Spleen (tissue), 11 donors: ENCODE measurements around the gene ATXN7L1. TPM values are rescaled to one million over a fixed set of nuclear protein-coding genes. Genes with fewer than 3 reads are reported as not detected.
A peak's percentile ranks its signal among the peaks of the same experiment; 100 is the strongest.

Experiments used
- DNase-seq: peaks from one replicate; pipeline ENCODE4 v3.0.0-alpha.2; 2020
- H3K27ac ChIP-seq, 8 donors: fragments of 200-600 bp; sonication (generic) in 7 of 8; 1 replicate in 4 of 8; 2 replicates in 4 of 8; pipeline versions ENCODE4 v1.5.0 to v1.8.0; 2016 to 2021; ENCODE audit warnings: inconsistent platforms in 4 of 8, mild to moderate bottlenecking in 4 of 8, moderate library complexity in 1 of 8
- H3K27me3 ChIP-seq, 7 donors: fragments of 200-600 bp; sonication (generic) in 6 of 7; replicated peaks in 1 of 7; 1 replicate in 4 of 7; 2 replicates in 3 of 7; pipeline versions ENCODE4 v1.5.0 to v1.8.0; 2016 to 2021; ENCODE audit warnings: inconsistent platforms in 3 of 7, mild to moderate bottlenecking in 1 of 7
- H3K36me3 ChIP-seq, 6 donors: fragments of 200-600 bp; sonication (generic) in 5 of 6; 1 replicate in 4 of 6; 2 replicates in 2 of 6; pipeline versions ENCODE4 v1.5.0 to v1.8.0; 2016 to 2021; ENCODE audit warnings: inconsistent platforms in 2 of 6
- H3K4me1 ChIP-seq, 6 donors: fragments of 200-600 bp; sonication (generic) in 5 of 6; 1 replicate in 3 of 6; 2 replicates in 3 of 6; pipeline versions ENCODE4 v1.5.0 to v1.8.0; 2016 to 2021; ENCODE audit warnings: inconsistent platforms in 3 of 6
- H3K4me3 ChIP-seq, 8 donors: fragments of 200-600 bp; sonication (generic) in 7 of 8; 1 replicate in 4 of 8; 2 replicates in 4 of 8; pipeline versions ENCODE4 v1.5.0 to v1.8.0; 2016 to 2021; ENCODE audit warnings: inconsistent platforms in 4 of 8, mild to moderate bottlenecking in 4 of 8, moderate library complexity in 2 of 8
- H3K9me3 ChIP-seq, 8 donors: fragments of 200-600 bp; sonication (generic) in 7 of 8; 1 replicate in 4 of 8; 2 replicates in 4 of 8; pipeline versions ENCODE4 v1.5.0 to v1.8.0; 2016 to 2021; ENCODE audit warnings: inconsistent platforms in 4 of 8
- CTCF ChIP-seq, 11 experiments: fragments of 200-600 bp in 7 of 11; fragments of 450-650 bp in 4 of 11; sonication (generic) in 4 of 11; IDR thresholded peaks in 8 of 11; conservative IDR thresholded peaks in 3 of 11; 1 replicate in 7 of 11; 2 replicates in 4 of 11; pipeline versions ENCODE4 v1.4.0 to v1.8.0; 2016 to 2021; ENCODE audit warnings: antibody characterized with exemption in 11 of 11, inconsistent platforms in 4 of 11, mild to moderate bottlenecking in 1 of 11
- POLR2A ChIP-seq, 3 donors: fragments of 450-650 bp; IDR thresholded peaks; one replicate each; pipeline ENCODE4 v1.5.1; 2017; ENCODE audit warnings: antibody characterized with exemption in 3 of 3, mild to moderate bottlenecking in 1 of 3
- POLR2AphosphoS5 ChIP-seq, 3 donors: sonication (generic); formaldehyde crosslinking; IDR thresholded peaks; one replicate each; pipeline ENCODE4 v1.5.1; 2017; ENCODE audit warnings: antibody characterized with exemption in 3 of 3
- WGBS, 5 donors: extraction: QIAGEN DNeasy Blood & Tissue Kit in 3 of 5; methylation state at CpG; one replicate each; pipeline versions ENCODE4 v1.1.5 to v1.1.7; 2013 to 2018; 5-methylcytosine and 5-hydroxymethylcytosine counted together
- intact Hi-C: fragments of 100-400 bp; cut with DNase I; formaldehyde crosslinking; loops from one replicate; pipeline ENCODE4 v1.15.0; 2023; ENCODE audit warnings: low total_unique reads
- polyA plus RNA-seq, 3 donors: library from polyadenylated mRNA; stranded (reverse); fragments of 200-250 nt; gene quantifications; one replicate each; pipeline ENCODE4 v1.2.1, GENCODE V29; 2013
- total RNA-seq, 7 donors: library from RNA; depleted of rRNA in 3 of 7; stranded (reverse); fragments of >200 nt in 3 of 7; fragmentation: NEBNext Ultra II Directional in 4 of 7; extraction: Animal tissue kit (Norgen Biotek cat#: 25700) in 4 of 7; gene quantifications; one replicate each; pipeline versions ENCODE4 v1.1.0 to v1.2.1, GENCODE V29; 2016 to 2021
- donor health status: healthy with polysubstance abuse.
- donor health status: DM: no; HTN: no; CAD: no; lungs with moderate emphysema.
- donor health status: DM: no; HTN: no; CAD: no.
- donor health status: Bipolar disorder and iron deficiency.
- donor health status: healthy.
- donor health status: DM: no; HTN: no; CAD: no.
- donor health status: DM: yes; HTN: yes; CAD: no.

The ATXN7L1 gene
- total and polyA plus RNA-seq, 10 donors = 2.4 to 29.3 (median 18.4) TPM

- TF ChIP-seq POLR2AphosphoS5 (IDR thresholded peaks at IDR 0.05) (no peak), CTCF (IDR thresholded peaks at IDR 0.05 in 8 of 11, conservative IDR thresholded peaks at IDR 0.05 in 3 of 11) (no peak), POLR2A (IDR thresholded peaks at IDR 0.05) (no peak)
- no peak for DNase-seq
- H3K4me1 ChIP-seq = peaks cover 0 to 19% (median 5%) of the 10 kb centered on the region in 6 donors
- H3K36me3 ChIP-seq = peaks cover 0 to 87% (median 23%) of the 10 kb centered on the region in 6 donors
- WGBS, 5 donors = 78 to 88% (median 80%) methylated on average over 3 of the region's 3 CpGs
- no peaks in the 10 kb centered on the region for H3K9me3 ChIP-seq
- H3K27ac ChIP-seq = no peak overlapping the region
- intact Hi-C loops = loop anchor here (10.0 kb wide), 2 partner anchors 220 to 350 kb away; partner anchors contain the start of gene ATXN7L1
- no peaks in the 10 kb centered on the region for H3K27me3 ChIP-seq
- H3K4me3 ChIP-seq = no peak overlapping the region
These were observed 221.3 kb downstream of the ATXN7L1 start for GRCh38 chr7:105655067-105655466.

- Histone ChIP-seq H3K4me3 (no peak overlapping the region), H3K4me1 (peaks cover 0 to 19% (median 5%) of the 10 kb centered on the region in 6 donors), H3K27me3 (no peaks in the 10 kb centered on the region), H3K36me3 (peaks cover 0 to 87% (median 25%) of the 10 kb centered on the region in 6 donors), H3K9me3 (no peaks in the 10 kb centered on the region), H3K27ac (no peak overlapping the region)
- 91 to 96% (median 93%) methylated on average over 8 of the region's 8 CpGs for WGBS, 5 donors
- intact Hi-C loops = loop anchor here (5.0 to 10.0 kb wide), 3 partner anchors 221 to 388 kb away; partner anchors contain the start of gene ATXN7L1
- DNase-seq = no peak
- TF ChIP-seq POLR2A (IDR thresholded peaks at IDR 0.05) (no peak), POLR2AphosphoS5 (IDR thresholded peaks at IDR 0.05) (no peak), CTCF (IDR thresholded peaks at IDR 0.05 in 8 of 11, conservative IDR thresholded peaks at IDR 0.05 in 3 of 11) (no peak)
These were observed 222.2 kb downstream of the ATXN7L1 start for GRCh38 chr7:105654095-105654686.

GRCh38 chr7:105653441-105654005, 222.9 kb downstream of the ATXN7L1 start:
- intact Hi-C loops = loop anchor here (5.0 to 10.0 kb wide), 3 partner anchors 221 to 389 kb away; partner anchors contain the start of gene ATXN7L1
- WGBS, 5 donors = 81 to 92% (median 84%) methylated on average over 6 of the region's 6 CpGs
- TF ChIP-seq POLR2AphosphoS5 (IDR thresholded peaks at IDR 0.05) (no peak), CTCF (IDR thresholded peaks at IDR 0.05 in 8 of 11, conservative IDR thresholded peaks at IDR 0.05 in 3 of 11) (no peak), POLR2A (IDR thresholded peaks at IDR 0.05) (no peak)

GRCh38 chr7:105652359-105652993, 223.9 kb downstream of the ATXN7L1 start:
- no peaks in the 10 kb centered on the region for H3K9me3 ChIP-seq
- 57 to 67% (median 64%) methylated on average over 4 to 8 of the region's 8 CpGs for WGBS, 5 donors
- H3K4me3 ChIP-seq = no peak overlapping the region
- intact Hi-C loops = loop anchor here (5.0 to 10.0 kb wide), 3 partner anchors 222 to 390 kb away; partner anchors contain the start of gene ATXN7L1
- no peak overlapping the region for H3K27ac ChIP-seq
- H3K27me3 ChIP-seq = no peaks in the 10 kb centered on the region
- peaks cover 0 to 29% (median 12%) of the 10 kb centered on the region in 6 donors for H3K4me1 ChIP-seq
- peak; percentile 89 for DNase-seq
- peak; percentile 52 to 85 (median 74) for TF ChIP-seq CTCF (IDR thresholded peaks at IDR 0.05 in 8 of 11, conservative IDR thresholded peaks at IDR 0.05 in 3 of 11)
- TF ChIP-seq POLR2A (IDR thresholded peaks at IDR 0.05) = no peak
- TF ChIP-seq POLR2AphosphoS5 (IDR thresholded peaks at IDR 0.05) = peak in 1 of 3 donors; percentile 12
- peaks cover 0 to 89% (median 25%) of the 10 kb centered on the region in 6 donors for H3K36me3 ChIP-seq

More at GRCh38 chr7:105653441-105654005, 222.9 kb downstream of the ATXN7L1 start:
- Histone ChIP-seq H3K9me3 (no peaks in the 10 kb centered on the region), H3K4me1 (peaks cover 0 to 24% (median 10%) of the 10 kb centered on the region in 6 donors), H3K36me3 (peaks cover 0 to 87% (median 25%) of the 10 kb centered on the region in 6 donors), H3K27ac (no peak overlapping the region), H3K27me3 (no peaks in the 10 kb centered on the region), H3K4me3 (no peak overlapping the region)
- no peak for DNase-seq
